NCI-H128 (cell line): ENCODE data around the gene IFNLR1.

Experiments
- DNase-seq: peaks from one replicate; lab custom pipeline; 2025; ENCODE audit not compliant: unreplicated experiment; lab: John Stamatoyannopoulos, UW

Gene IFNLR1

GRCh38 chr1:24150234-24151174 is 36.6 kb downstream of the IFNLR1 start:
- peak; percentile 88 for DNase-seq

GRCh38 chr1:24149866-24150233 is 37.2 kb downstream of the IFNLR1 start:
- no peak for DNase-seq

GRCh38 chr1:24147816-24148215 is 39.3 kb downstream of the IFNLR1 start:
- no peak for DNase-seq

GRCh38 chr1:24147194-24147593 is 39.9 kb downstream of the IFNLR1 start:
- no peak for DNase-seq

- no peak for DNase-seq
These were observed 44.2 kb downstream of the IFNLR1 start, which contains the start of gene IL22RA1 for GRCh38 chr1:24142546-24143534. Gene IL22RA1 (minus strand): TSS chr1:24143140. CDS start chr1:24143082, 58 bp downstream.

GRCh38 chr1:24141311-24141997 is 45.6 kb downstream of the IFNLR1 start:
- DNase-seq = no peak

- DNase-seq = no peak
These were observed 46.3 kb downstream of the IFNLR1 start for GRCh38 chr1:24140741-24141181.

GRCh38 chr1:24139841-24140425 is 47.2 kb downstream of the IFNLR1 start:
- no peak for DNase-seq

GRCh38 chr1:24139222-24139489 is 47.9 kb downstream of the IFNLR1 start:
- DNase-seq = no peak

GRCh38 chr1:24138476-24139221 is 48.4 kb downstream of the IFNLR1 start:
- no peak for DNase-seq

- no peak for DNase-seq
These were observed 50.0 kb downstream of the IFNLR1 start for GRCh38 chr1:24136956-24137539.

- DNase-seq = no peak
These were observed 52.7 kb downstream of the IFNLR1 start for GRCh38 chr1:24134376-24134775.

- no peak for DNase-seq
These were observed 53.3 kb downstream of the IFNLR1 start for GRCh38 chr1:24133819-24134218.

- no peak for DNase-seq
These were observed 56.7 kb downstream of the IFNLR1 start for GRCh38 chr1:24130385-24130784.

GRCh38 chr1:24127801-24128363 is 59.2 kb downstream of the IFNLR1 start:
- no peak for DNase-seq

GRCh38 chr1:24127134-24127800 is 59.8 kb downstream of the IFNLR1 start:
- no peak for DNase-seq

- DNase-seq = no peak
These were observed 60.4 kb downstream of the IFNLR1 start for GRCh38 chr1:24126672-24127023.

- DNase-seq = no peak
These were observed 60.9 kb downstream of the IFNLR1 start for GRCh38 chr1:24126018-24126671.
